GM23338 (cell line): Measurements from ENCODE around the gene HCN2.

Experiments
- CREB1 ChIP-seq: fragments of 250-450 bp; sonication (Bioruptor Pico); IDR thresholded peaks from 2 replicates; pipeline ENCODE4 v1.5.0; 2020; ENCODE audit warnings: low read depth, mild to moderate bottlenecking, moderate library complexity
- CTCF ChIP-seq, 2 experiments: fragments of 200-600 bp in 1 of 2; sonication (generic) in 1 of 2; conservative IDR thresholded peaks; 2 replicates each; pipeline versions ENCODE4 v1.5.1 to v1.6.1; 2016 to 2017; ENCODE audit warnings: antibody characterized with exemption in 2 of 2, low read depth in 2 of 2, mild to moderate bottlenecking in 2 of 2, moderate library complexity in 1 of 2
- EZH2 ChIP-seq: fragments of 200-600 bp; sonication (generic); IDR thresholded peaks from one replicate; pipeline ENCODE4 v1.8.0; 2017; ENCODE audit warnings: antibody characterized with exemption, mild to moderate bottlenecking, low read depth; ENCODE audit not compliant: unreplicated experiment
- POLR2AphosphoS5 ChIP-seq: IDR thresholded peaks from 2 replicates; pipeline ENCODE4 v1.6.1; 2016; ENCODE audit warnings: antibody characterized with exemption, low read depth
- TF ChIP-seq, protein P1 (sequence below): IDR thresholded peaks from one replicate; pipeline ENCODE4 v1.6.1; 2018; ENCODE audit warnings: antibody characterized with exemption; ENCODE audit not compliant: unreplicated experiment

DNA sequence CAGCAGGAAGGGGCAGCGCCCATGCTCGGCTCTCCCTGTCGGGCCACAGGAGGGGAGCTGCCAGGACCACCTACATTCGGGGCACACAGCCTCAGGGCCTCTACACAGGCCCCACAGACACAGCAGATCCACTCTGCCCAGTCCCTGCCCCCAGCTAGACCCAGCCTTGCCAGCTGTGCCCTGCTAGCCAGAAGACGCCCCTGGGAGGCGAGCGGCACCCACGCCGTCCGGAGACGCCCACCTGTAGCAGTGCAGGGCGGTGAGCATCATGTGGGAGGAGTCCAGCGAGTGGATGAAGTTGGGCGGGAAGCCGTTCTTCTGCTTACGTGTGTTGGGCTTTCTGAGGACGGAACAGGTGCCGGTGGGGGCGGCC is 28.6 kb downstream of the HCN2 start:
- TF ChIP-seq CTCF (conservative IDR thresholded peaks at IDR 0.05; ENCODE audit: low read depth in 2 of 2) (no peak), POLR2AphosphoS5 (no peak), EZH2 (no peak), CREB1 (no peak)
- TF ChIP-seq, protein P1, sequence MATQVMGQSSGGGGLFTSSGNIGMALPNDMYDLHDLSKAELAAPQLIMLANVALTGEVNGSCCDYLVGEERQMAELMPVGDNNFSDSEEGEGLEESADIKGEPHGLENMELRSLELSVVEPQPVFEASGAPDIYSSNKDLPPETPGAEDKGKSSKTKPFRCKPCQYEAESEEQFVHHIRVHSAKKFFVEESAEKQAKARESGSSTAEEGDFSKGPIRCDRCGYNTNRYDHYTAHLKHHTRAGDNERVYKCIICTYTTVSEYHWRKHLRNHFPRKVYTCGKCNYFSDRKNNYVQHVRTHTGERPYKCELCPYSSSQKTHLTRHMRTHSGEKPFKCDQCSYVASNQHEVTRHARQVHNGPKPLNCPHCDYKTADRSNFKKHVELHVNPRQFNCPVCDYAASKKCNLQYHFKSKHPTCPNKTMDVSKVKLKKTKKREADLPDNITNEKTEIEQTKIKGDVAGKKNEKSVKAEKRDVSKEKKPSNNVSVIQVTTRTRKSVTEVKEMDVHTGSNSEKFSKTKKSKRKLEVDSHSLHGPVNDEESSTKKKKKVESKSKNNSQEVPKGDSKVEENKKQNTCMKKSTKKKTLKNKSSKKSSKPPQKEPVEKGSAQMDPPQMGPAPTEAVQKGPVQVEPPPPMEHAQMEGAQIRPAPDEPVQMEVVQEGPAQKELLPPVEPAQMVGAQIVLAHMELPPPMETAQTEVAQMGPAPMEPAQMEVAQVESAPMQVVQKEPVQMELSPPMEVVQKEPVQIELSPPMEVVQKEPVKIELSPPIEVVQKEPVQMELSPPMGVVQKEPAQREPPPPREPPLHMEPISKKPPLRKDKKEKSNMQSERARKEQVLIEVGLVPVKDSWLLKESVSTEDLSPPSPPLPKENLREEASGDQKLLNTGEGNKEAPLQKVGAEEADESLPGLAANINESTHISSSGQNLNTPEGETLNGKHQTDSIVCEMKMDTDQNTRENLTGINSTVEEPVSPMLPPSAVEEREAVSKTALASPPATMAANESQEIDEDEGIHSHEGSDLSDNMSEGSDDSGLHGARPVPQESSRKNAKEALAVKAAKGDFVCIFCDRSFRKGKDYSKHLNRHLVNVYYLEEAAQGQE, result no peak
